GM12865 (cell line): ENCODE results near the gene ATP11A.

ENCODE experiments used
- DNase-seq: peaks from one replicate; pipeline ENCODE4 v3.0.0; 2010; ENCODE audit warnings: low read depth
- H3K4me3 ChIP-seq: 2 replicates; pipeline ENCODE4 v1.5.1; 2011; ENCODE audit warnings: mild to moderate bottlenecking, low read depth, low read length, control low read depth
- CTCF ChIP-seq: IDR thresholded peaks from 2 replicates; pipeline ENCODE4 v1.5.1; 2011; ENCODE audit warnings: low read length, control low read depth, low read depth, inconsistent platforms; ENCODE audit not compliant: insufficient read depth; ENCODE audit errors: missing control alignments

ATP11A gene

DNA sequence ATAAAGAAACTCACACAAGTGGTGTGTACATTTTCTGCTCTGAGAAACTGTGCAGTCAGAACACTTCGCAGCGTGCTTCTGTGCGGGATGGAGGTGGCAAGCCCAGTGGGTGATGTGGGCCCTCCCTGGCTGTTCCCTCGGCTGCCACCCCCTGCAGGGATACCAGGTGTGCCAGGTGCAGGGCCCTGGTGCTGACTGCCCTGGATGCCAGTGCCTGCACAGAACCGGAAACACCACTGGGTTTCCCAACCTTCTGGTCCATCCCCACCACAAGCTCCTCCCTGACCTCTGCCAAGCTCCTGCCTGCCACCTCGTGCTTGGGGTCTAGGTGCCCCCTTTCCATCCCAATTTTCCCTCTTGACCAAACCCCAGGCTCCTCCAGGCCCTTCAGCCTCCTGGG lies 197.3 kb downstream of the ATP11A start:
- no peak overlapping the region for H3K4me3 ChIP-seq
- DNase-seq, result no peak
- TF ChIP-seq CTCF, result no peak

- H3K4me3 ChIP-seq, result no peak overlapping the region
- TF ChIP-seq CTCF, result no peak
- DNase-seq, result no peak
Measured at GRCh38 chr13:112887557-112887991, 197.7 kb downstream of the ATP11A start.

- no peak for DNase-seq
- TF ChIP-seq CTCF, result no peak
- no peak overlapping the region for H3K4me3 ChIP-seq
Measured at GRCh38 chr13:112888238-112889111, 198.6 kb downstream of the ATP11A start.

DNA sequence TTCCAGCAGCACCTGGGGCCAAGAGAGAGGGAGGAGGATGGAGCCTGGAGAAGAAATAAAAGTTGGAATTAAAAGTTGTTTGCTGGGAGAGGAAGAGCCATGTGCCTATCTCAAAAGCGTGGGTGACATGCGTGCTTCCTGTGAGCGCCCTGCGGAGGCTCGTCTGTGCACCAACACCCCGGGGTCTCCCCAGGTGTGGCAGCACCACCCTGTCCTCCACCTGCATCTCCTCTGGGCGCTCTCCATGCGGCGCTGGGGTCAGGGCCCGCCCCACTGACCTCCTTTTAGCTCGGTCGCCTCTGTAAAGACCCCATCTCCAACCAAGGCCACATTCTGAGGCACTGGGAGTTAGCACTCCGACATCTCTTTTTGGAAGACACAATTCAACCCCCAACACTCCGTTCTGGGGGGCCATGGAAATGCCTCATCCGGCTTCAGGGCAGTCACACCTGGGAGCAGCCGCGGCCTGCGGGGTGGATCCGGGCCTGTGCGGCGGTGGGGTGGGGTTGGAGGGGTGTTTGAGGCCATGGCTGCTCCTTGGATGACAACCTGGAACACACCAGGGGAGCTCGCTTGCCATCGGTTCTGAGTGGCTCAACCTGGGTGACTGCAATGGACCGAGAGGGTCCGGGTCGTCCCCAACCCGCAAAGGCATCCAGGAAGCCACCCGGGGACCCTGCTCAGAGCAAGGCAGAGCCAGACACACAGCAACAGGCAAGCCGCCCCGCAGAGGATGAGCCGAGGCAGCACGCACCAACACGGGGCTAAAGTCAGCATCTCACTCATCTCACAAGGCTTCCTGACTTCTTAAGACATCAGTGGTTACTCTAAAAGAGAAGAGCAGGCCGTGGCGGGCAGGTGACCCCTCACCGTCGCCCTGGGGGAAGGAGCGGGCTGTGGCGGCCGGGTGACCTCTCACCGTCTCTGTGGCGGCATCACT lies 199.8 kb downstream of the ATP11A start:
- H3K4me3 ChIP-seq, result no peak overlapping the region
- DNase-seq, result no peak
- no peak for TF ChIP-seq CTCF

DNA sequence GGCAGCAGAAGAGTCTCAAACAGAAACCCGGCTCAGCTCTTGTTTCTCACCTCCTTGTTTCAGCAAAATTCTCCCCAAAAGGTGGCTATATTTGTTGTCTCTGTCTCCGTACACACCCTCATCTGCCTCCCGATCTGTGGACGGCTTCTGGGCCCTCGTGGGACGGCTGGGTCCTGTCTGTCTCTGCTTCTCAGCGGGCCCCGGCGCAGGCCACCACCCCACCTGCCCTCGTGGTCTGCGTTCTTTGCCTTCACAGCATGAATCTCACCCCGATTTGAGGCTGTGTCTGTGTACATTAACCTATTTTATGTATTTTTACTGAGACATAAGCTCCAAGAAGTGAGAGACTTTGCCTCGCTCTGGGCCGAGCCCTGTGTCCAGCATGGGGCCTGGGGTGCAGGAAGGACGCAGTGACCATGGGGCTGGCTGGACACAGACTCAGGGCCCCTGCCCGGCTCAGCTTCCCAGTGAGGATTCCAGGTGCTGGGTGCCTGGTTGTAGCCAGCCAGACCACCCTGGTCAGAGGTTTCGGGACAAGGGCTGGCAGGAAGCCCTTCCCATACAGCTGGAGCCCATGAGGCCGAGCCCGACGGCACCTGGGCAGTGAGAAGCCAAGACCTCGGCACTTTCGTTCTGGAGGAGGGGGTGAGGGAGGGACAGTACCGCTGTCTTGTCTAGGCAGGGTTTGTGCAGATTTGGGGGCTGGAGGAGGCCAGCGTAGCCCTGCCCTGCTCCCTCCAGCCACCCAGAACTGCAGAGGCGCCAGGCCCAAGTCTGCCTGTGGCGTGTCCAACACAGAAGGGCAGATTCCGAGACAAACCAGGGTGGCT lies 200.7 kb downstream of the ATP11A start:
- DNase-seq, result no peak
- TF ChIP-seq CTCF, result no peak
- no peak overlapping the region for H3K4me3 ChIP-seq
